Measurements from ENCODE around the gene KIAA1549.

The KIAA1549 gene

DNA sequence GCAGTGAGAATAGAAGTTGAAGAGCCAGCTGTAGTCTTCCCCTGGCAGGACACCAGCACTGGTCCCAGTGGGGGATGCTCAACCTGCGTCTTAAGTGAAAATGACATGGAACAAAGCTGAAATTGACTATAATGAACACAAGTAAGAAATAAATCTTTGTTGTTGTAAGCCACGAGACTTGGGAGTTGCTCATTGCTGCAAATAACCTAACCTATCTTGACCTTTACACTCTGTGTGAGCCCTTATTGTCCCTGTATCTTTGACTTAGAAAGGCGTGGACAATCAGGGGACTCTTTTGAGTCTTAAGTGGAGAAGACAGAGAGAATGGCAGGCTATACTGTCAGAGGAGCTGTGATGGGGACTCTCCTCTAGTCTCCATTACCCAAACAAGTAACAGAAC lies 37.7 kb upstream of the KIAA1549 start:
- Histone ChIP-seq H3K36me3 (peaks cover 0 to 6% (median 0%) of the 10 kb centered on the region in 3 donors), H3K4me3 (no peak overlapping the region), H3K27me3 (no peaks in the 10 kb centered on the region), H3K4me1 (no peaks in the 10 kb centered on the region), H3K9me3 (no peaks in the 10 kb centered on the region), H3K27ac (no peak overlapping the region)
- TF ChIP-seq CTCF (IDR thresholded peaks at IDR 0.05), result no peak
- no peak for DNase-seq
- intact Hi-C loops (cut with DNase I; ENCODE audit: low total_unique reads), result no loop called here

DNA sequence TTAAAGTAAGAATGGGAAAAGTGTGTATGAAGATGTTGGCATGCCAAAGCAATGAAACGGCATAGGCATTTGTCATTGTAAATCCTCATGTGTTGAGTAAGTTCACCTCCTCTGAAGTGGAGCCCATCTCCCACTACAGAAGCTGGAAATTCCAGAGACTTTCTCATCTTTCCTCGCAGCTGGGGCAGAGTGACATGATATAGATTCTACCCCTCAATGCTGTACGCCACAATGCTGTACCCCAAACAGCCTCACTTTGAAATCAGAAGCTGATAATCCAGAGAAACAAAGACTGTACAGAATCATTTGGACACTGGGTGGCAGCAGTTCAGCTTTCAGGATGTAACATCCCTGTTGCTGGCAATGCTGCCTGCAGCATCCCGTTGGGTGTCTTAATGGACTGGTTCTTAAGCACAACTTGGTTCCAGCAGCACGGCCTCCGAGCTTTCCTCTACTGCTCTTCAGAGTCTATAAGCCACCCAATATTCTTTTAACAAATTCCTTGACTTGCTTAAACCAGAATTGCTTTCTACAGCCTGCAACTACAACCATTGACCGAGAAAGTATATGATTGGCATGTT lies 35.8 kb upstream of the KIAA1549 start:
- peak; percentile 30 to 46 for TF ChIP-seq CTCF (IDR thresholded peaks at IDR 0.05)
- Histone ChIP-seq H3K27me3 (no peaks in the 10 kb centered on the region), H3K36me3 (no peaks in the 10 kb centered on the region), H3K27ac (no peak overlapping the region), H3K4me3 (no peak overlapping the region), H3K9me3 (no peaks in the 10 kb centered on the region), H3K4me1 (no peaks in the 10 kb centered on the region)
- DNase-seq, result peak; percentile 58 to 66
- intact Hi-C loops (cut with DNase I; ENCODE audit: low total_unique reads), result no loop called here

GRCh38 chr7:139011373-139011772 lies 30.2 kb upstream of the KIAA1549 start:
- no peak overlapping the region for H3K4me3 ChIP-seq
- no peaks in the 10 kb centered on the region for H3K27me3 ChIP-seq
- H3K9me3 ChIP-seq, result no peaks in the 10 kb centered on the region
- no peak for TF ChIP-seq CTCF (IDR thresholded peaks at IDR 0.05)
- no peaks in the 10 kb centered on the region for H3K36me3 ChIP-seq
- no peaks in the 10 kb centered on the region for H3K4me1 ChIP-seq
- no peak overlapping the region for H3K27ac ChIP-seq
- no peak for DNase-seq
- intact Hi-C loops (cut with DNase I; ENCODE audit: low total_unique reads), result no loop called here

- H3K36me3 ChIP-seq, result no peaks in the 10 kb centered on the region
- TF ChIP-seq CTCF (IDR thresholded peaks at IDR 0.05), result no peak
- H3K27me3 ChIP-seq, result no peaks in the 10 kb centered on the region
- no peak overlapping the region for H3K27ac ChIP-seq
- H3K4me1 ChIP-seq, result no peaks in the 10 kb centered on the region
- DNase-seq, result no peak
- H3K4me3 ChIP-seq, result no peak overlapping the region
- intact Hi-C loops (cut with DNase I; ENCODE audit: low total_unique reads), result no loop called here
- H3K9me3 ChIP-seq, result peaks cover 0 to 5% (median 0%) of the 10 kb centered on the region in 3 donors
Measured at GRCh38 chr7:139004321-139005090, 23.3 kb upstream of the KIAA1549 start.

GRCh38 chr7:138999414-138999813 lies 18.2 kb upstream of the KIAA1549 start:
- no peak for DNase-seq
- H3K4me3 ChIP-seq, result no peak overlapping the region
- no peaks in the 10 kb centered on the region for H3K4me1 ChIP-seq
- H3K9me3 ChIP-seq, result peaks cover 0 to 2% (median 0%) of the 10 kb centered on the region in 3 donors
- H3K27me3 ChIP-seq, result no peaks in the 10 kb centered on the region
- no peak overlapping the region for H3K27ac ChIP-seq
- no peak for TF ChIP-seq CTCF (IDR thresholded peaks at IDR 0.05)
- intact Hi-C loops (cut with DNase I; ENCODE audit: low total_unique reads), result no loop called here
- no peaks in the 10 kb centered on the region for H3K36me3 ChIP-seq
